NCI-H128 (cell line): Measurements from ENCODE around the gene ZNF500.

Experiments
- DNase-seq: peaks from one replicate; lab custom pipeline; 2025; ENCODE audit not compliant: unreplicated experiment; lab: John Stamatoyannopoulos, UW

ZNF500 gene

DNA sequence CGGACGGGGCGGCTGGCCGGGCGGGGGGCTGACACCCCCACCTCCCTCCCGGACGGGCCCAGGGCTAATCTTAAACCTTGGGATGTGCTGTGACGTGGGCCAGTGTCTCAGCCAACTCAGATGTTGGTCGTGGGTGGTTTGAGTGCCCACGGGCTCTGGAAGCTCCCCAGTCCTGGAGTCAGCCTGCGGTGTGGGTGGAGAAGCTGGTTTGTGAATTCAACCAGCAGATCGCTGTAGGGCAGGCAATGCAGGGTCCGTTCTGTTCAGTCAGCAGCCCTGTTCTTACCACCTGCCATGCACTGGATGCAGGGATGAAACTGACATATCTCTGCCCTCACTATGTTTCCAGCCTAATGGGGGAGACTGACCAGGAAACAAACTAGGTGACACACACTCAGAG is 8.0 kb upstream of the ZNF500 start:
- no peak for DNase-seq

DNA sequence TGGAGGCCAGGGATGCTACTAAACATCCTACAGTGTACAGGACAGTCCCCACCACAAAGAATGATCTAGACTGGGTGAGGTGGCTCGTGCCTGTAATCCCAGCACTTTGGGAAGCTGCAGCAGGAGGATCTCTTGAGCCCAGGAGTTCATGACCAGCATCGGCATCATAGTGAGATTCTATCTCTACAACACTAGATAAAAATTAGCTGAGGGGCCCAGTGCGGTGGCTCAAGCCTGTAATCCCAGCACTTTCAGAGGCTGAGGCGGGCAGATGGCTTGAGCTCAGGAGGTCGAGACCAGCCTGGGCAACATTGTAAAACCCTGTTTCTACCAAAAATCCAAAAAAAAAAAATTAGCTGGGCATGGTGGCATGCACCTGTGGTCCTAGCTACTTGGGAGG is 5.4 kb upstream of the ZNF500 start:
- DNase-seq, result no peak

DNA sequence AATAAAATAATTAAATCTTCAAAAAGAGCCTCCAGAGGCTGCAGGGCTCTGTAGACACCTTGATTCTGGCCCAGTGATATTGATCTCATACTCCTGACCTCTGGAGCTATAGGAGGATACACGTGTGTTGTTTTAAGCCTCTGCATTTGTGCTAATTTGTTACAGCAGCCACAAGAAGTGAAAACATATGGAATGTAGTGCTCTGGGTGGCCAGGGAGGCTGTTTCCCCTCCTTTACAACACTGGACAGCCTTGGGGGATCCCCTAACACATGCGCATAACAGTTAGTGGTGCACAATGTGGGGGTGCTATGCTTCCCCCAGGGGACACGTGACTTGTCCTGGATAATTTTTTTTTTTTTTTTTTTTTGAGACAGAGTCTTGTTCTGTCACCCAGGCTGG is 4.7 kb upstream of the ZNF500 start:
- DNase-seq, result no peak

DNA sequence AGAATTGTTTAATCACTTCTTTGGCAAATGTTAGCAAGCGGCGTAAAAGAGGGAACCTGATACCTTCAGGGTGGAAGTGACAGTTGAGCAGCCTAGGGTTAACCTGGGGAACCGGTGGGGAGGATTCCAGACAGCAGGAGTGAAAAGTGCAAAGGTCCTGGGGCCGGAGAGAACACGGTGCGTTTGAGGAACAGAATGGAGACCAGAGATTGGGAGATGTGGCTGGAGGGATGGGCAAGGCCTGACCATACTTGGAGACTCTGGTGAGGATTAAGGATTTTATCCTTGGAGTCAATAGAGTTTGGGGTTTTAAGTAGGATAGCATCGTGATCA is 2.3 kb upstream of the ZNF500 start:
- no peak for DNase-seq

DNA sequence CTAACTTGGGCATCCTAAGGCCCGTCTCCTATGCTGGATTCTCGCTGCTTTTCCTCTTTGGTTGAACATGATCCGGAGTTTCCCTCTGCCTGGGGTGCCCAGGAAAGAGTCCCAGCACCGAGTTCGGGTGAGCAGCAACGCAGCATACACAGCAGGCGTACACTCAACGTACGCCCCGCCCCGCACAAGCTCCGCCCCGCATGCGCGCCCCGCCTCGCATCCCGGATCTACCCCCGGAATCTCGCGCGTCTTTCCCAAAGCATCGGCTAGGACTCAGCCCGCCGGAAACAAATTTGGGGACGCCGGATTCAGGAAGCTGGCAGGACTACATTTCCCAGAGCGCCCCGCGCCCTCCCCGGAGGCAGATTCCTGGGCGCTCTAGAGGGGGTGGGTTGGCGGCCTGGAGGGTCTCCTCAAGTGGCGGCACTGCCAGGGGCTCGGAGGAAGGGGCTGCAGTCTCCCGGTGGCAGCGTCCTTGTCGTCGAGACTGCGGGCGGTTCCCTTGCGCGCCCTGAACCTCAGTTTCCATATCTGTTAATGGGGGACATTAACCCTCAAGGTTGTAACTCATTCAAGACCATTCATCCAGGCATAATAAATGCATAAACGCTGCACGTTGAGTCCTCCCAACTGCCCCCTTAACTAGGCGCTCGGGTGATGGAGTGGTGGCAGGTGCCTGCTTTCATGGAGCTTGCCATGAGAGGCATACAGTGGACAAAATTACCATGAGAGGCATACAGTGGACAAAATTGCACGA is 1.8 kb upstream of the ZNF500 start:
- peak; percentile 85 for DNase-seq

DNA sequence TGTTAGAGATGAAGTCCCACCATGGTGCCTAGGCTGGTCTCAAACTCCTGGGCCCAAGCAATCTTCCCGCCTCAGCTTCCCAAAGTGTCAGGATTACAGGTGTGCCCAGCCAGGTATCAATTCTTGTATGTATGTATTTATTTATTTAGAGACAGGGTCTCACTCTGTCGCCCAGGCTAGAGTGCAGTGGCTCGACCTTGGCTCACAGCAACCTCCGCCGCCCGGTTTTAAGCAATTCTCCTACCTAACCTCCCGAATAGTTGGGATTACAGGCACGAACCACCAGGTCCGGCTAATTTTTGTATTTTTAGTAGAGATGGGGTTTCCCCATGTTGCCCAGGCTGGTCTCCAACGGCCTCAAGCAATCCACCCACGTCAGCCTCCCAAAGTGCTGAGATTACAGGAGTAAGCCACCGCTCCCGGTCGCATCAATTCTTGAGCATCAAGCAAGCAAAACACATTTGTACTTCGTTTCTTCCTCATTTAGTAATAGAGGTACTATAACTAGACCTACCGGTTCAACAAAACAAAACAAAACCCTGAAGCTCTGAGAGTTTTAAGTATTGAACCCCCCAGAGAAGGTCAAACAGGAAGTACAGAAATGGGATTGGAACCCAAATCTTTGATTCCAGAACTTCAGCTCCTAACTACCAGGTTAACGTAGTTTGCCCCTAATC is 1.0 kb upstream of the ZNF500 start:
- DNase-seq, result no peak

DNA sequence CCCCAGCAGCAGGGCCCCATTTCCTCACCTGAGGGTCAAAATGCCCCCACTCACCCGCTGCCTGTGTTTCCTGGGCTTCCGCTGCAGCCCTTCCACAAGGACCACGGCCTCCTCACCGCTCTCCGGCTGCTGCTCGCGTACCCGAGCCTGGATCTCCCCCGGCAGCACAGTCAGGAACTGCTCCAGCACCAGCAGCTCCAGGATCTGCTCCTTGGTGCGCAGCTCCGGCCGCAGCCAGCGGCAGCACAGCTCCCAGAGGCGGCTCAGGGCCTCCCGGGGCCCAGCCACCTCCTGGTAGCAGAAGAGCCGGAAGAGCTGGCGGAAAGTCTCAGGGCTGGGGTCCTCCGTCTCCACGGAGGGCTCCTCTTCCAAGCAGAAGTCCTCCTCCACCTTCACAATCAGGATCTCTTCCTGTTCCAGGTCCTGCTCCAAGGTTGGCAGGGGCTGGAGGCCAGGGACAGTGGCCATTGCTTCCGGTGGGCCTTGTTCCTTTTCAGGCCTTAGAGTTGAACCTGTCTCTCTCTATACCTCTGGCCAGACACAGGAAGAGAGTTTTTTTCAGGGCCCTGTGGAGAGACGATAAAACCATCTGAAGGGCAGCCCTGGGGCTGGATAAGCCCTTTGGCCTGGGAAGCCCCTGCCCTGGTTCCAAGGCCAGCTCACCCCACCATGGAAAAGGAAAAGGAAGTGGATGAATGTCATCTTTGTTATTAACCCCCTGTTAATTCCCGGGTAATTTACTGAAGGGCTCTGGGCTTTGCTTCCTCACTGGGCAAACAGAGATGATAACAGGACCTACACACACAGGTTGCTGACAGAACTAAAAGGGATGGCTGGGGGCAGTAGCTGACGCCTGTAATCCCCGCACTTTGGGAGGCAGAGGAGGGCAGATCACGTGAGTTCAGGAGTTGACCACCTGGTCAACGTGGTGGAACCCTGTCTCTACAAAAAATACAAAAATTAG is 1.2 kb downstream of the ZNF500 start:
- no peak for DNase-seq

DNA sequence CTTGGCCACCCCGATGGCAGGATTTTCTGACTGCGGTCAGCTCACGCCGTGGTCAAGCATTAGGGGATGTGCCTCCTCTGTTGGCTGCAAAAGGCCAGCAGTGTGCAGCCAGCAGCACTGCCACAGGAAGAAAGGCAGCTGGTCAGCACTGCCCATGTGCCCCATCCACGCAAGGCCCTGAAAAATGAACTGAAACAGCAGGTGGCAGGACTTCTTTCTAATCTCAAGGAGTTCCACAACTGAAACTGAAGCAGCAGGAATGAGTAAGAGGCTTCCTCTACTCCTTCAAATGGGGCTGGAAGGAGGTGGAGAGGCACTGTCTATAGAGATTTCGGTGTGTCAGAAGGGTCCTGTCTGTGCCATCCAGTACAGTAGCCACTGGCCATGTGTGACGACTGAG is 3.2 kb downstream of the ZNF500 start:
- no peak for DNase-seq

DNA sequence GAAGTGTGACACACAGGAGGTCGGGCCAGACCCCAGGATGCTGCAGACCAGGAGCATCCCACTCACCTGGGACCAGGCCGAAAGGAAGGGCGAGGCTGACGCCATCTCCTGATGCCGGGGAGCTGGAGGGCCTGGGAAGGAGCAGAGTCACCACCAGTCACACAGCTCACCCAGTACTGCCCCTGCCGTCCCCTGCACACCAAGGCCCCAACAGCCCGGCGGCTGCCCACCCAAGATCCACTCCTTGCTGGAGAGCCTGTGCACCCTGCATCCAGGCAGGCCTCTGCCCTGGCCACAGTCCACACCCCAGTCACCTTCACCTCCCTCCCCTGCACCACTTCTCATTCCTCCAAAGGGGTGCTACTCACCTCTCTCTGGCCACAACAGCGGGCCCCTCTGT is 4.8 kb downstream of the ZNF500 start:
- DNase-seq, result no peak

DNA sequence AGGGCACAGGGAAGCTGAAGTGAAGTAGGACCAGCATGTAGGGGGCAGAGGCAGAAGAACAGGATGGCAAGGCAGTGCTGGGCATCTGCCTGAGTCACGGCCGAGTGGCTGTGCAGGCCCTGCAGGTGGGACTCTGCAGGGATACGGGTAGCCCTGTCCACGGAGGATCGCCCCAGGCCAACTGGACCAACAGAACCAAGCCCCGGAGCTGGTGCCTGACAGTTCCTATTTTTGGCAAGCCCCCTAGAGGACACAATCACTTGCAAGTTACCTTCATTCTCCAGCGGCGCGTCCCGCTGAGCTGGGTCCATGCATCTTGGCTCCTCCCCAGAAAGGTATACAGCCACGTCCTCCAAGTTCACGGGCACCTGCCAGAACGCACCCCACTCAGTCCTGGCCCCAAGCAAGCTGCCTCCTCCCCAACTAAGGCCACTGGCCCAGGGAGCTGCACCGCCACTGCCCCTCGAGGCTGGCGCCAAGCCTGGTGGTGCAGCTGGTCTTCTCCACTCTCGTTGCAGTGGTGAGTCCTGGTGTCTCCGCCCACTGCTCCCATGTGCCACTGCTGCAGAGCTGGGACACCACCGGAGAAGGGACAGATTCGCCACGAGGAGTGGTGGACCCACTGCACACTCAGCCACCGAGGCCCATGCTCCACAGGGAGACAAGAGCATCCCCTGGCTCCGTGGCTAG is 6.6 kb downstream of the ZNF500 start:
- DNase-seq, result no peak

DNA sequence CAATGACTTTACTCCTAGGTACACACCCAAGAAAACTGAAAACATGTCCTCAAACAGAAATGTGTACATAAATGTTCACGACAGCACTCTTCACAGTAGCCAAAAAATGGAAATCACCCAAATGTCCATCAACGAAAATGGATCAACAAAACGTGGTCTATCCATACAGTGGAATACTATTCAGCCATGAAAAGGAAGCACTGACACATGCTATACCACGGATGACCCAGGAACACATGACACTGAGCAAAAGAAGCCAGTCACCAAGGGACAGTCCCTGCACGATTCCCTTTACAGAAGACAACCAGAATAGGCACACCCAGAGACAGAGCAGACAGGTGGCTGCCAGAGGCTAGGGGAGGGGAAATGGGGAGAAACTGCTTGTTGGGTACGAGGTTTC is 11.3 kb downstream of the ZNF500 start:
- no peak for DNase-seq

DNA sequence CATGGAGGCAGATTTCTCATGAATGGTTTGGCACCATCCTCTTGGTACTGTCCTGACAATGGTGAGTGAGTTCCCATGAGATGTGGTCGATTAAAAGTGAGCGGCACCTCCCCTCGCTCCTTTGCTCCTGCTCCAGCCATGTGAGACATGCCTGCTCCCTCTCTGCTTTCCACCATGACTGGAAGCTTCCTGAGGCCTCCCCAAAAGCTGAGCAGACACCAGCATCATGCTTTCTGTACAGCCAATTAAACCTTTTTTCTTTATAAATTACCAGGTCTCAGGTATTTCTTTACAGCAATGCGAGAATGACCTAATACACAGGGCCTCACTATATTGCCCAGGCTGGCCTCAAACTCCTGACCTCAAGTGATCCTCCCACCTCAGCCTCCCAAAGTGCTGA is 12.1 kb downstream of the ZNF500 start:
- DNase-seq, result no peak

DNA sequence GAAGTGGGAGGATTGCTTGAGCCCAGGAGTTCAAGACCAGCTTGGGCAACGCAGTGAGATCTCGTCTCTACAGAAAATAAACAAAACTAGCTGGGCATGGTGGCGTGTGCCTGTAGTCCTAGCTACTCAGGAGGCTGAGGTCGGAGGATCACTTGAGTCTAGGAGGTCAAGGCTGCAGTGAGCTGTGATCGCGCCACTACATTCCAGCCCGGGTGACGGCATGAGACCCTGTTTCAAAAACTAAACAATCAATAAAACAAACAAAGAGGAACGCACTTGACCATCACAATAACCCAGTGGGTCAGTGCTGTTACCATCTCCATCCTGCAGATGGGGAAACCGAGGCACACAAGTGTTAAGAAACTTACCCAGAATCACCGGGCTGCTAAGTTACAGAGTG is 13.7 kb downstream of the ZNF500 start:
- no peak for DNase-seq

DNA sequence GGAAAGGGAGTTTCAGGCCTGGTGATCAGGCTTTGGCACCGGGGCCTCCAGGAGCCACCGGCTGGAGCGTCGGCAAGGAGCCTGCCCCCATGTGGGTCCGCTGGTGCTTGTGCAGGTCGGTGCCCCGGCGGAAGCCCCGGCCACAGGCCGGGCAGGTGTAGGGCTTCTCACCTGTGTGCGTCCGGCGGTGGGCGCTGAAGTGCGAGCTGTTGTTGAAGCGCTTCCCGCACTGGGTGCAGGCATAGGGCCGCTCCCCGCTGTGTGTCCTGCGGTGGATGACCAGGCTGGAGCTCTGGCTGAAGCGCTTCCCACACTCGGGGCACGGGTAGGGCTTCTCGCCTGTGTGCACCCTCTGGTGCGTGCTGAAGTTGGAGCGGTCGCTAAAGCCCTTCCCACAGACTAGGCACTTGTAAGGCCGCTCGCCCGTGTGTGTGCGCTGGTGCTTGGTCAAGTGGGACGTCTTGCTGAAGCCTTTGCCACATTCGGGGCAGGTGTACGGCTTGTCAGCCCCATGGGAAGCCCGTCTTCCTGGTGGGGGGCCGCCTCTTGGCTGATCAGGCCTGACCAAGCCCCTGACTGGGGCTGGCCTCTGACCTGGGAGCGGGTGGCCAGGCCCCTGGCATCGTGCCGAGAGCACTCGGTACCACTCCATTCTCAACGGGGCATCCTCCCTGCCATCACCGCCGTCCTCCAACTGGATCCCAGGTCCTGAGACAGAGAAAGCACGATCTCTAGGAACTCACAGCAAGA is 14.4 kb downstream of the ZNF500 start:
- DNase-seq, result no peak

DNA sequence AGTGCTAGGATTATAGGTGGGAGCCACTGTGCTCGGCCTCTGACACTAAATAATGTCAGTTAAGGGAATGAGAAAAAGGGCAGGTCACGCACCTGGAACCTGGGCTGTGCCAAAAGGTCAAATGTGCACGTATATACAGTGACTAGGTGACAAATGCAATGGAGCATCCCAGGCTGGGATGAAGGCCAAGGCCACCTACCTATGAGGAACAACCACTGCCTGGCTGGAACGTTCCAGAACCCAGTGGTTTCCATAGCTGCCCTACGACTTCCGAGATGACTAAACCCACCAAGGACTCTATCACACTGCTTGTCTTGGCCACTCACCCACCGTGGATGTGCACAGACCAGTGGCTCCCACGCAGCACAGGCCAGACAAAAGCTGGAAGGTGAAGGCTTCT is 16.1 kb downstream of the ZNF500 start:
- no peak for DNase-seq

DNA sequence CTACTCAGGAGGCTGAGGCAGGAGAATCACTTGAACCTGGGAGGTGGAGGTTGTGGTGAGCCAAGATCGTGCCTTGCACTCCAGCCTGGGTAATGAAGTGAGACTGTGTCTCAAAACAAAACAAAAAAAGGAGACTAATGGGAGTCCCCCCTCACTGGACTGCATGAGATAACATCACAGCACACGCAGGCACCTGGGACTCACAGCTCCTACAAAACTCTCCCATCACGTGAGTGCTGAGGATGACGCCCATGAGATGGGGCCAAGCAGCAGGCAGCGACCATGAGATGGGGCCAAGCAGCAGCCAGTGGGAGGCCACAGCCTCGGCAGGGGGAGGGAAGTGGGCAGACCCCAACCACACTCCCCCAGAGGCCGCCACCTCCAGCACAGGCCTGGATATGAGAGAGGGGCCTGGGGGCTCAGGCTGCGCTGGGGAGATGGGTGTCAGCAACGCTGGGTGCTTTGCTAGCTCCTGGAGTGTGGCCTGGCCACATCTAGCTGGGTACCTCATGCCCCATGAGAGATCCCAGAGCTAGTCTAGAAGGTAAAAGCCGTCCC is 17.2 kb downstream of the ZNF500 start:
- DNase-seq, result no peak

DNA sequence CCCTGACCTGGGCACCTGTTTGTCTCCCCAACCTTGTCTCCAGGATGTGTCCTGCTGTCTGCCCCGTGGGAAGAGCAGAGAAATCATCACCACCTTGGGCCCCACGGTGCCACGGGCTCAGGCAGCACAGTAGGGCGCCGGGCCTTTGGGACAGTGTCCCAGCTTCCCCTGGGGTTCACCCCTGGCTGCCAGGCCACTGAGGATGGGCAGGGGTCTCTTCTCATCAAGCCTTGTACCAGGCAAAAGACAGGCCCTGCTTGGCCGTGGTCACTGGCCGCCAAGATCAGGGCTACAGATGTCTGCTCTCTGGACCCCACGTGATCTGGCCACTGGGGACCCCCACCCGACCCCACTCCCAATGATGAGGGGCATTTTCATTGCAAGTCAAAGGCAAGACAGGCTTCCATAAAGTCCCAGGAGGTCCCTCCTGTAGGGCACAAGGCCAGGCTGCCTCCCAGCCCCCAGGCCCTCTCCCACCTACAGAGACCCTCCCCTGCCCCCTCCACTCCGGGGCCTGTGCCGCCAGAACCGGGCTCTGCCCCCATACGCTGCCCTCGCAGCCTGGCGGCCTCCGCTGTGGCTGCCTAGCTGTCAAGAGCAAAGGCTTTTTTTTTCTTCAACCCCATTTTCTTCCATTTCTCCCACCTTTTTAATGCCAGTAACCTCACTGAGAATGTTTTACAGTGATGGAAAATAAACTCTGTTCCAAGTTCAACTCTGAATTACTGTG is 18.1 kb downstream of the ZNF500 start:
- DNase-seq, result no peak

DNA sequence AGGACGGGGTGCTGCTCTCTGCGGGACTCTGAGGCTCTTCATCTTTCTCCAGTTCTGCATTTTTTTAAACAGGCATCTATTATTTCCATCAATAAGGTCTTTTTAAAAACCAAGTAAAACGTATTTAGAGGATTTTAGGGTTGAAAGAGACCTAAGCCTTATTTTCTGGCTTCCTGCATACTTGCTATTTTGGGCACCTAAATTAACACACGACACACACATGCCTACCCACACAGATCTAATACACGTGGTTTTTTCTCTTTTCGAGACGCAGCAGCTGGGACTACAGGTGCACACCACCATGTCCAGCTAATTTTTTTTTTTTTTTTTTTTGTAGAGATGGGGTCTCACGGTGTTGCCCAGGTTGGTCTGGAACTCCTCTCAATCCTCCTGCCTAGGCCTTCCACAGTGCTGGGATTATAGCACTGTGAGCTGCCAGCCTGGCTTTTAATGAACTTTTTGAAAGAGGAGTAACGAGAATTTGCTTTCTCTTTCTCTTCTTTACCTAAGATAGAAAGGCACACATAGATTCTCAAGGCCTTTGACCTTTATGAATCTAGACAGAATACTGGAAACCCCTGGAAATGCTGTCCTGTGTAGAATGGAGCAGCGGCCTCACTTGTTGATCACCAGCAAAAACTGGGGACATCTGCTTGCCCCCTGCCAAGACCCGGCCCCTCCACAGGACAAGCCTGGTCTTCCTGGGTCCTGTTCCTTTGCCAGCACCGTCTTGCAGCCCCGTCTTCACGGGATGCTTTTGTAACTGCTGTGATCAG is 18.9 kb downstream of the ZNF500 start:
- no peak for DNase-seq
